ENCODE measurements around the gene PKDCC.

PKDCC gene

DNA sequence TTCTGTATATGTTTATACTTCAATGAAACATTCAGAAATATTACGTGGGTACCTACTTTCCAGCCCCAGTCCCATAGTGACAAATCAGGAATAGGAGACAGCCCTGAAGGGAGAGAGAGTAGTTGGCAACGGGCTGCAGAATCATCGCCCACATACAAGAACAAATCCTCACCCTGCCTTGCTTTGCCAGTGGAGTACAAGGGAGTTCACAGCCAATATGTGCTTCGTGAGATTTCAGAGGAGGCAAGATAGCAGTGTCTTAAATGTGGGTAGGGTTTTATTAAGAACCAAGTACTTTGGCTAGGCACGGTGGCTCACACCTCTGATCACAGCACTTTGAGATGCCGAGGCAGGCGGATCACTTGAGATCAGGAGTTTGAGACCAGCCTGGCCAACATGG lies 40.3 kb upstream of the PKDCC start:
- Mint-ChIP-seq H3K36me3 (ENCODE audit: low read depth) (peaks cover 16% of the 10 kb centered on the region), H3K9me3 (peaks cover 24% of the 10 kb centered on the region), H3K4me3 (no peak overlapping the region), H3K27ac (peak overlapping the region; percentile 58 to 90 (median 84)), H3K27me3 (ENCODE audit: low read depth) (no peaks in the 10 kb centered on the region), H3K4me1 (peaks cover 47% of the 10 kb centered on the region)
- TF ChIP-seq, protein P1, sequence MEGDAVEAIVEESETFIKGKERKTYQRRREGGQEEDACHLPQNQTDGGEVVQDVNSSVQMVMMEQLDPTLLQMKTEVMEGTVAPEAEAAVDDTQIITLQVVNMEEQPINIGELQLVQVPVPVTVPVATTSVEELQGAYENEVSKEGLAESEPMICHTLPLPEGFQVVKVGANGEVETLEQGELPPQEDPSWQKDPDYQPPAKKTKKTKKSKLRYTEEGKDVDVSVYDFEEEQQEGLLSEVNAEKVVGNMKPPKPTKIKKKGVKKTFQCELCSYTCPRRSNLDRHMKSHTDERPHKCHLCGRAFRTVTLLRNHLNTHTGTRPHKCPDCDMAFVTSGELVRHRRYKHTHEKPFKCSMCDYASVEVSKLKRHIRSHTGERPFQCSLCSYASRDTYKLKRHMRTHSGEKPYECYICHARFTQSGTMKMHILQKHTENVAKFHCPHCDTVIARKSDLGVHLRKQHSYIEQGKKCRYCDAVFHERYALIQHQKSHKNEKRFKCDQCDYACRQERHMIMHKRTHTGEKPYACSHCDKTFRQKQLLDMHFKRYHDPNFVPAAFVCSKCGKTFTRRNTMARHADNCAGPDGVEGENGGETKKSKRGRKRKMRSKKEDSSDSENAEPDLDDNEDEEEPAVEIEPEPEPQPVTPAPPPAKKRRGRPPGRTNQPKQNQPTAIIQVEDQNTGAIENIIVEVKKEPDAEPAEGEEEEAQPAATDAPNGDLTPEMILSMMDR (IDR thresholded peaks at IDR 0.05; ENCODE audit: unreplicated experiment in 3 of 3), result no peak

DNA sequence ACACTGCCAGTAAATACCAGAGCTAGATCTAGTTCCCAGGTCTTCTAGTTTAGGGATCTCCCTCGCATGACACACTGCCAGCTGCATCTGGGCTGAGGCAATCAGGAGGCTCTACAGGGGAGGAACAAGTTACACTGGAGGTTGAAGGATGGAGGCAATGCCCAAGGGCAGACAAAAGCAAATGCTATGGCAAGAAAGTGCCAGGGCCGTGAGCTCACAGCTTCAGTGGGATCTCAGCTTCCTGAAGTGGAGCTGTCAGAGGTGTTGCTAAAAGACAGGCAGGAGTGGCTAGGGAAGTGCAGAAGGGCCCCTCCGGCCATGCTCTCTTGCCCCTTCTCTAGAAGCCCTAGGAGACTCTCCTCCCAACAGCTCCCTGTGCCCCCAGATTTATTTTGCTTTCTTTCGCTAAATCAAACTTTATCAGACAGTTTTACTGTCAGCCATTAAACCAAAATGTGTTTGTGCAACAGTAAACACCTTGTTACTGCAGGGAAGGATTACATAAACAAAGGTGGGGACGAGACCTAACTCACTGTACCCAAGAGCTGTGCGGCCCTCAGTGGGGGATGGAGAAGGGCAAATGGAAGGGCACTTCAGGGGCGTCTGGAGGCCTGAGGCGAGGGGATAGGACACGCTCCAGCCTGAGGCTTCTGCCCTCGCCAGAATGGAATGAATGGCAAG lies 39.4 kb upstream of the PKDCC start:
- peaks cover 21% of the 10 kb centered on the region for H3K9me3 Mint-ChIP-seq

DNA sequence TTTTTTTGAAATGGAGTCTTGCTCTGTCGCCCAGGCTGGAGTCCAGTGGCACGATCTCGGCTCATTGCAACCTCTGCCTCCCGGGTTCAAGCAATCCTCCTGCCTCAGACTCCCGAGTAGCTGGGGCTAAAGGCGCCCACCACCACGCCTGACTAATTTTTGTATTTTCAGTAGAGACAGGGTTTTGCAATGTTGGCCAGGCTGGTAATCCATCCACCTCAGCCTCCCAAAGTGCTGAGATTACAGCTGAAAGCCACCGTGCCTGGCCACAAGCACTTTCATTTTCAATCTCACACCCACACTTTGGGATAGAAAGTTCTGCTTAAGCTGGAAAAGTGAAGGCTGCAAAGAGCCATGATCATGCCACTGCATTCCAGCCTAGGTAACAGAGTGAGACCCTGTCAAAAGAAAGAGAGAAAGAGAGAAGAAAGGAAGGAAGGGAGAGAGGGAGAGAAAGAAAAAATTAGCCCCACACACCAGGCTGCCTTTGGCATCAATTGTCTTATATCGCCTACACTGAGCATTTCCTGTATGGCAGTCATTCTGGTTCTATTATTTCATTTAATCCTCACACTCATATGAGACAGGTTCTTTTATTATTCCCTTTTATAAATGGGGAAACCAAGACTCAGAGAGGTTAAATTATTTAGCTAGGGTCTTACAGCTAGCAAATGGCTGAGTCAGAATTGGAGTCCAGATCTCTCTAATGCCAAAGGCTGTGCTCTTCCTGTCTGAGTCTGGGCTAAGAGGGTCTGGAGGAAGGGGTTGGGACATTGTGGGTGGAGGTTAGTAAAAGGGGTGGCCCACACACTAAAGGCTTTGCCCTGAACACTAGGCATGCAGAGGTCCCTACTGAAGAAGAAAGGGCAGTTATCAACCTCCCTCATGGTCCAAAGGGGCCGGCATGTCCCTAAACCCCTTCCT lies 37.9 kb upstream of the PKDCC start:
- Mint-ChIP-seq H3K36me3 (ENCODE audit: low read depth) (peaks cover 7% of the 10 kb centered on the region), H3K9me3 (peaks cover 11% of the 10 kb centered on the region), H3K27me3 (ENCODE audit: low read depth) (no peaks in the 10 kb centered on the region), H3K4me3 (no peak overlapping the region), H3K4me1 (peaks cover 51% of the 10 kb centered on the region), H3K27ac (peak overlapping the region in 2 of 3 experiments; percentile 31 to 95)
- TF ChIP-seq, protein P1 (IDR thresholded peaks at IDR 0.05; ENCODE audit: unreplicated experiment in 3 of 3), result no peak

More for the DNA sequence above, 39.4 kb upstream of the PKDCC start:
- peaks cover 51% of the 10 kb centered on the region for H3K4me1 Mint-ChIP-seq
- H3K27ac Mint-ChIP-seq, result peak overlapping the region; percentile 71 to 95 (median 84)
- no peaks in the 10 kb centered on the region for H3K27me3 Mint-ChIP-seq (ENCODE audit: low read depth)
- H3K36me3 Mint-ChIP-seq (ENCODE audit: low read depth), result peaks cover 16% of the 10 kb centered on the region
- H3K4me3 Mint-ChIP-seq, result peak overlapping the region in 2 of 3 experiments; percentile 34 to 45
- TF ChIP-seq, protein P1 (IDR thresholded peaks at IDR 0.05; ENCODE audit: unreplicated experiment in 3 of 3), result no peak

DNA sequence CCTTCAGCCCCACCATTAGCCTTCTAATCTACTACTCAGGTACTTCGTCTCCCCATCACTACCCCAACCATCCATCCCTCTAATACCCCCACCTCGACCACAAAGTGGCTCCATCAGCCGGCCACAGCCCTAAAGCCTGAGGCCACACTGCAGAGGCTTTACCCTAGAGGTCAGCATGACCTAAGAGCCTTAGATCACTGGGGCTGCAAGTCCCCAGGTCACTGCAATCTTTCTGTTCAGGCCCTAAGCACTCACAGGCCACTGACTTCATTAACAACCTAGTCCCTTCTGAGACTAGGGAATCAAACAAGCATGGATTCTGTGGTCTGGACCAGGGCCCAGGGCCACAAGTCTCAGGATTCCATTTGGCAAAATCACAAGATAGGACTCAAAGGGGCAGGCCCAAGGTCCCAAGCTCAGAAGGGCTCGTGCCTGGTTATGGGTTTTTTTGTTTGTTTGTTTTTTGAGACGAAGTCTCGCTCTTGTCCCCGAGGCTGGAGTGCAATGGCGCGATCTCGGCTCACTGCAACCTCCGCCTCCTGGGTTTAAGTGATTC lies 37.0 kb upstream of the PKDCC start:
- H3K27me3 Mint-ChIP-seq (ENCODE audit: low read depth), result no peaks in the 10 kb centered on the region
- no peak overlapping the region for H3K4me3 Mint-ChIP-seq
- peak overlapping the region in 2 of 3 experiments; percentile 24 to 31 for H3K27ac Mint-ChIP-seq
- TF ChIP-seq, protein P1 (IDR thresholded peaks at IDR 0.05; ENCODE audit: unreplicated experiment in 3 of 3), result no peak
- no peaks in the 10 kb centered on the region for H3K36me3 Mint-ChIP-seq (ENCODE audit: low read depth)
- H3K9me3 Mint-ChIP-seq, result peaks cover 3% of the 10 kb centered on the region
- H3K4me1 Mint-ChIP-seq, result peaks cover 51% of the 10 kb centered on the region

DNA sequence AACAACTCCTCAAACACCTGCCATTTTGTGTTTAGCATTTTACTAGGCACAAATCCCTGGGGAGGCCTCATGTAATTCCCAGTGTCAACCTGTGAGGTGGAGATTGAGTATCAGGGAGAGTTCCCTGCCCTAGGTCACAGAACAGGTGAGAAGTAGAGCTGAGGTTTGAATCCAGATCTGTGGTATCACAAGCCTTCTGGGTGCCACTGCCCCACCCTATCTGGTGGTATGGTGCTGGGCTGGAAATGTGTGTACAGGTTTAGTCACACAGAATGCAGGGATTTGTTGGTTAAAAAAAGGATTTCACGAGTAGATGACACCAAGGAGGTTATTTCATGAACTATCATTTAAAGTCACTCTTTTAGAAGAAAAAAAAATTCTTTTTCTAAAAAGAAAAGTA lies 35.7 kb upstream of the PKDCC start:
- TF ChIP-seq, protein P1 (IDR thresholded peaks at IDR 0.05; ENCODE audit: unreplicated experiment in 3 of 3), result no peak
- Mint-ChIP-seq H3K9me3 (peaks cover 6% of the 10 kb centered on the region), H3K4me3 (no peak overlapping the region), H3K36me3 (ENCODE audit: low read depth) (peaks cover 7% of the 10 kb centered on the region), H3K4me1 (peaks cover 39% of the 10 kb centered on the region), H3K27ac (peak overlapping the region in 2 of 3 experiments; percentile 60 to 74), H3K27me3 (ENCODE audit: low read depth) (peaks cover 9% of the 10 kb centered on the region)
